HepG2 (cell line): ENCODE measurements around the gene ZER1. TPM values are rescaled to one million over a fixed set of nuclear protein-coding genes. Genes with fewer than 3 reads are reported as not detected.

Experiments used
- ATAC-seq: fragments of 200-7000 bp; cut with Tn5 transposase; 3 replicates; pipeline ENCODE4 v1.9.1; 2020; ENCODE audit warnings: mild to moderate bottlenecking, moderate library complexity
- BruUV-seq: library from RNA; stranded (reverse); fragments of 400-500 nt; replicated peaks from 2 replicates; lab custom pipeline; 2021; lab: Mats Ljungman, UMichigan
- CTCF ChIA-PET: fragments of 300-600 bp; formaldehyde crosslinking; extraction: SDS; loops from one replicate; lab custom pipeline; 2021; ENCODE audit warnings: low total read pairs, inconsistent platforms, low intra/inter-chr PET ratio; lab: Yijun Ruan, JAX
- POLR2A ChIA-PET: fragments of 350-600 bp; sonication (Branson Sonifier 250); formaldehyde crosslinking; loops from one replicate; lab custom pipeline; 2020; ENCODE audit warnings: antibody characterized with exemption, inconsistent platforms; lab: Yijun Ruan, JAX
- DNase-seq: peaks from one replicate; pipeline ENCODE4 v3.0.0-alpha.2; 2015; ENCODE audit warnings: low spot score
- FAIRE-seq: peaks from 3 replicates; lab custom pipeline; 2011; peaks lifted over from hg19 to GRCh38; lab: Jason Lieb, UNC
- H2AFZ ChIP-seq: one replicate; pipeline ENCODE4 v1.6.1; 2011; ENCODE audit warnings: low read length, inconsistent platforms
- H3K27ac ChIP-seq: fragments of 300-600 bp; 3 replicates; pipeline ENCODE4 v1.8.0; 2011; ENCODE audit warnings: mixed run types, mild to moderate bottlenecking, mixed read lengths, low read length, inconsistent platforms; ENCODE audit not compliant: insufficient read depth; ENCODE audit errors: extremely low read length
- H3K27me3 ChIP-seq, 2 experiments: fragments of 200-600 bp in 1 of 2; 2 replicates in 1 of 2; 3 replicates in 1 of 2; pipeline versions ENCODE4 v1.6.0 to v1.8.0; 2011; ENCODE audit warnings: low read length in 2 of 2, mild to moderate bottlenecking in 2 of 2, moderate library complexity in 2 of 2, inconsistent platforms in 1 of 2; ENCODE audit not compliant: insufficient read depth in 2 of 2, control insufficient read depth in 1 of 2
- H3K36me3 ChIP-seq, 2 experiments: fragments of 200-600 bp in 1 of 2; replicated peaks in 1 of 2; 2 replicates in 1 of 2; 3 replicates in 1 of 2; pipeline versions ENCODE4 v1.5.1 to v1.8.0; 2011; ENCODE audit warnings: low read length in 2 of 2, inconsistent platforms in 1 of 2; ENCODE audit not compliant: insufficient read depth in 2 of 2, control insufficient read depth in 1 of 2
- H3K4me1 ChIP-seq: 2 replicates; pipeline ENCODE4 v1.5.1; 2012; ENCODE audit warnings: low read length, inconsistent platforms; ENCODE audit not compliant: insufficient read depth
- H3K4me2 ChIP-seq: 2 replicates; pipeline ENCODE4 v1.6.0; 2011; ENCODE audit warnings: low read depth, low read length, inconsistent platforms
- H3K4me3 ChIP-seq, 3 experiments: fragments of 200-600 bp in 1 of 3; sonication (generic), shearing (Covaris generic) in 1 of 3; replicated peaks in 1 of 3; 2 replicates each; pipeline ENCODE4 v1.5.1; 2011 to 2016; ENCODE audit warnings: low read length in 3 of 3, inconsistent platforms in 2 of 3, low read depth in 2 of 3, mild to moderate bottlenecking in 2 of 3, control low read depth in 1 of 3, mixed read lengths in 1 of 3; ENCODE audit not compliant: insufficient read depth in 1 of 3
- H3K79me2 ChIP-seq: one replicate; pipeline ENCODE4 v1.6.1; 2011; ENCODE audit warnings: low read length, inconsistent platforms; ENCODE audit not compliant: insufficient read depth
- H3K9ac ChIP-seq: 2 replicates; pipeline ENCODE4 v1.6.0; 2011; ENCODE audit warnings: mild to moderate bottlenecking, low read depth, low read length, inconsistent platforms; ENCODE audit not compliant: insufficient read depth
- H3K9me3 ChIP-seq: 2 replicates; pipeline ENCODE4 v1.5.1; 2012; ENCODE audit warnings: mild to moderate bottlenecking, low read length
- H4K20me1 ChIP-seq: 2 replicates; pipeline ENCODE4 v1.6.0; 2011; ENCODE audit warnings: inconsistent platforms, mild to moderate bottlenecking, low read length, moderate library complexity; ENCODE audit not compliant: insufficient read depth
- REXO4 ChIP-seq: sonication (generic); formaldehyde crosslinking; IDR thresholded peaks from 2 replicates; pipeline ENCODE4 v1.8.0; 2022; ENCODE audit warnings: missing genetic modification reagents, mild to moderate bottlenecking, borderline replicate concordance
- THAP8 ChIP-seq: sonication (generic); formaldehyde crosslinking; IDR thresholded peaks from 2 replicates; pipeline ENCODE4 v1.5.1; 2020; ENCODE audit warnings: missing genetic modification reagents, mild to moderate bottlenecking, borderline replicate concordance
- ZNF10 ChIP-seq: sonication (generic); formaldehyde crosslinking; IDR thresholded peaks from 2 replicates; pipeline ENCODE4 v1.4.0; 2020; ENCODE audit warnings: mild to moderate bottlenecking, low read depth, missing genetic modification reagents, borderline replicate concordance
- ZNF18 ChIP-seq: sonication (generic); formaldehyde crosslinking; IDR thresholded peaks from 2 replicates; pipeline ENCODE4 v1.8.0; 2022; ENCODE audit warnings: mild to moderate bottlenecking, missing genetic modification reagents; ENCODE audit not compliant: insufficient replicate concordance
- ZNF614 ChIP-seq: IDR thresholded peaks from 2 replicates; pipeline ENCODE4 v1.6.1; 2018; ENCODE audit warnings: missing biosample characterization, missing genetic modification reagents, inconsistent platforms, borderline replicate concordance
- ZNF792 ChIP-seq: IDR thresholded peaks from 2 replicates; pipeline ENCODE4 v1.6.1; 2016
- WGBS: methylation state at CpG from one replicate; pipeline ENCODE4 v1.1.6; 2017; ENCODE audit warnings: low lambda C conversion rate; 5-methylcytosine and 5-hydroxymethylcytosine counted together
- in situ Hi-C: cut with HindIII; loops from 2 replicates; pipeline ENCODE4 v1.10.0; 2017; ENCODE audit warnings: low pct_unique_long_range_greater_than_20kb; ENCODE audit not compliant: extremely low pct_ligation_motif_present
- intact Hi-C: fragments of 100-400 bp; cut with micrococcal nuclease; formaldehyde crosslinking; loops from one replicate; pipeline ENCODE4 v1.10.0; 2022; ENCODE audit not compliant: unreplicated experiment
- polyA plus RNA-seq, 8 experiments: library from polyadenylated mRNA; depleted of rRNA in 3 of 8; stranded (reverse) in 7 of 8; unstranded in 1 of 8; fragments of >200 nt; fragmentation: Illumina TruSeq in 4 of 8; extraction: Trizol in 4 of 8; gene quantifications; 2 replicates each; pipeline versions ENCODE4 v1.2.1 to v1.2.3, GENCODE V29; 2011 to 2016; ENCODE audit warnings: low read depth in 4 of 8, missing spikeins in 1 of 8, mixed read lengths in 1 of 8; ENCODE audit not compliant: insufficient read depth in 1 of 8
- total RNA-seq, 5 experiments: library from RNA; depleted of rRNA; stranded (reverse); fragments of >200 nt; fragmentation: Illumina TruSeq; extraction: Trizol; gene quantifications; 2 replicates each; pipeline ENCODE4 v1.2.3, GENCODE V29; 2016; ENCODE audit warnings: low read depth in 1 of 5
- TF ChIP-seq, protein P1 (sequence below), 2 experiments: sonication (generic) in 1 of 2; formaldehyde crosslinking in 1 of 2; IDR thresholded peaks; 2 replicates each; pipeline versions ENCODE4 v1.5.1 to v1.6.1; 2011 to 2020; ENCODE audit warnings: borderline replicate concordance in 1 of 2, low read depth in 1 of 2, low read length in 1 of 2, mild to moderate bottlenecking in 1 of 2, missing genetic modification reagents in 1 of 2, moderate library complexity in 1 of 2
- TF ChIP-seq, protein P2 (sequence below), 2 experiments: IDR thresholded peaks; 2 replicates each; pipeline ENCODE4 v1.6.1; 2011 to 2012; ENCODE audit warnings: low read length in 2 of 2, borderline replicate concordance in 1 of 2, low read depth in 1 of 2, mild to moderate bottlenecking in 1 of 2, moderate library complexity in 1 of 2

The ZER1 gene
- total and polyA plus RNA-seq, 2 of the 13 experiments (the other 11 are each of a cell fraction or from before 2014, with no cell fraction given), result 7.7 to 40.0 TPM

DNA sequence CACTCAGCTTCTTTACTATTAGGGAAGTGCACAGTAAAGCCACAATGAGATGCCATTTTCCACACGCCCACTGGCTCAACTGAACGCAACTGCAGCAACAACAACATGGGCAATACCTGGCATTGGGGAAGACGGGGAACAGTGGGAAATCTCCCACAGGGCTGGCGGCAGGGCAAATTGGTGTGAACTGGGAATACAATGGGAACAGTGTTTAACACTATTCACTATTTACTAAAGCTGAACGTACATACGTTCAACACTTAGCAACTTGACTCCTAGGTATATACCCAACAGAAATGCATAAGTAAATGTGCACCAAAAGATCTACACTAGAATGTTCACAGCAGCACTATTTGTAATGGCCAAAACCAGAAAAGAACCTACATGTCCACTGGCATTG lies 14.1 kb downstream of the ZER1 start:
- Histone ChIP-seq H3K9me3 (no peaks in the 10 kb centered on the region), H3K4me3 (no peak overlapping the region), H3K27me3 (no peaks in the 10 kb centered on the region)
- TF ChIP-seq THAP8 (CRISPR knock-in tag) (no peak), ZNF18 (CRISPR knock-in tag) (peak; percentile 96)
- TF ChIP-seq, all 625 proteins: peak for 1
- Histone ChIP-seq H3K4me1 (peaks cover 20% of the 10 kb centered on the region), H2AFZ (no peak overlapping the region), H3K36me3 (peaks cover 5 to 9% of the 10 kb centered on the region in 2 experiments; a peak in 3 of 5 replicates), H4K20me1 (no peaks in the 10 kb centered on the region), H3K9ac (no peak overlapping the region), H3K79me2 (no peaks in the 10 kb centered on the region), H3K27ac (no peak overlapping the region), H3K4me2 (no peak overlapping the region)
- FAIRE-seq (no peak), ATAC-seq (no peak), DNase-seq (no peak)
- ChIA-PET CTCF (no interaction called here), POLR2A (no interaction called here)
- in situ Hi-C loops, result no loop called here
- WGBS, result 70% methylated on average over 6 of the region's 6 CpGs
- BruUV-seq, result no TSS peak
- intact Hi-C loops, result no loop called here

DNA sequence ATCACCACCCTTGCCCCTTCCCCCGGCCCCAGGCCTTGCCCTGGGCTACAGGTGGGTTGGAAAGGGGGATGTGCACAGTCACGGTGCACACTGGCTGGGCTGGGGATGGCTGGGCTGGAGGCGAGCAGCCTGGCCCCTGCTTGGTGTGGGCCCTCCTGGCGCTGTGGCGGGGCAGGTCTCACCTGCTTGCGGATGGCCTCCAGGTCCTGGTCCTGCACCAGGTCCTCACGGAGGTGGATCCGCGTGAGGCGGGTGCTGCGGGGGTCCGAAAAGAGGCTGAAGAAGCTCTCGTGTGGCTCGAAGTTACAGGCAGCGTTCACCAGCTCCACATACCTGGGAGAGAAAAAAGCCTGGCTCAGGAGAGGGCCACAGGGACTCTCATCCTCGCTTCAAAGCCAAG lies 18.1 kb downstream of the ZER1 start:
- Histone ChIP-seq H3K79me2 (no peaks in the 10 kb centered on the region), H2AFZ (no peak overlapping the region), H3K36me3 (peaks cover 10 to 18% of the 10 kb centered on the region in 2 experiments; a peak in 4 of 5 replicates), H3K4me2 (no peak overlapping the region), H3K9ac (no peak overlapping the region), H4K20me1 (no peaks in the 10 kb centered on the region), H3K4me1 (peaks cover 10% of the 10 kb centered on the region; the same call in 1 of the 2 replicates), H3K4me3 (no peak overlapping the region), H3K9me3 (no peaks in the 10 kb centered on the region), H3K27ac (no peak overlapping the region), H3K27me3 (no peaks in the 10 kb centered on the region)
- WGBS, result 89% methylated on average over 4 of the region's 16 CpGs
- no peak for ATAC-seq
- BruUV-seq, result no TSS peak
- intact Hi-C loops (no loop called here), in situ Hi-C loops (no loop called here)
- TF ChIP-seq, protein P1, sequence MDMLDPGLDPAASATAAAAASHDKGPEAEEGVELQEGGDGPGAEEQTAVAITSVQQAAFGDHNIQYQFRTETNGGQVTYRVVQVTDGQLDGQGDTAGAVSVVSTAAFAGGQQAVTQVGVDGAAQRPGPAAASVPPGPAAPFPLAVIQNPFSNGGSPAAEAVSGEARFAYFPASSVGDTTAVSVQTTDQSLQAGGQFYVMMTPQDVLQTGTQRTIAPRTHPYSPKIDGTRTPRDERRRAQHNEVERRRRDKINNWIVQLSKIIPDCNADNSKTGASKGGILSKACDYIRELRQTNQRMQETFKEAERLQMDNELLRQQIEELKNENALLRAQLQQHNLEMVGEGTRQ (IDR thresholded peaks at IDR 0.05; ENCODE audit: low read depth, low read length), result no peak
- TF ChIP-seq, protein P1 (CRISPR knock-in tag; IDR thresholded peaks at IDR 0.05; ENCODE audit: borderline replicate concordance), result no peak
- TF ChIP-seq, protein P2, sequence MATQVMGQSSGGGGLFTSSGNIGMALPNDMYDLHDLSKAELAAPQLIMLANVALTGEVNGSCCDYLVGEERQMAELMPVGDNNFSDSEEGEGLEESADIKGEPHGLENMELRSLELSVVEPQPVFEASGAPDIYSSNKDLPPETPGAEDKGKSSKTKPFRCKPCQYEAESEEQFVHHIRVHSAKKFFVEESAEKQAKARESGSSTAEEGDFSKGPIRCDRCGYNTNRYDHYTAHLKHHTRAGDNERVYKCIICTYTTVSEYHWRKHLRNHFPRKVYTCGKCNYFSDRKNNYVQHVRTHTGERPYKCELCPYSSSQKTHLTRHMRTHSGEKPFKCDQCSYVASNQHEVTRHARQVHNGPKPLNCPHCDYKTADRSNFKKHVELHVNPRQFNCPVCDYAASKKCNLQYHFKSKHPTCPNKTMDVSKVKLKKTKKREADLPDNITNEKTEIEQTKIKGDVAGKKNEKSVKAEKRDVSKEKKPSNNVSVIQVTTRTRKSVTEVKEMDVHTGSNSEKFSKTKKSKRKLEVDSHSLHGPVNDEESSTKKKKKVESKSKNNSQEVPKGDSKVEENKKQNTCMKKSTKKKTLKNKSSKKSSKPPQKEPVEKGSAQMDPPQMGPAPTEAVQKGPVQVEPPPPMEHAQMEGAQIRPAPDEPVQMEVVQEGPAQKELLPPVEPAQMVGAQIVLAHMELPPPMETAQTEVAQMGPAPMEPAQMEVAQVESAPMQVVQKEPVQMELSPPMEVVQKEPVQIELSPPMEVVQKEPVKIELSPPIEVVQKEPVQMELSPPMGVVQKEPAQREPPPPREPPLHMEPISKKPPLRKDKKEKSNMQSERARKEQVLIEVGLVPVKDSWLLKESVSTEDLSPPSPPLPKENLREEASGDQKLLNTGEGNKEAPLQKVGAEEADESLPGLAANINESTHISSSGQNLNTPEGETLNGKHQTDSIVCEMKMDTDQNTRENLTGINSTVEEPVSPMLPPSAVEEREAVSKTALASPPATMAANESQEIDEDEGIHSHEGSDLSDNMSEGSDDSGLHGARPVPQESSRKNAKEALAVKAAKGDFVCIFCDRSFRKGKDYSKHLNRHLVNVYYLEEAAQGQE (IDR thresholded peaks at IDR 0.05; ENCODE audit: borderline replicate concordance in 1 of 2, low read depth in 1 of 2, low read length in 2 of 2), result no peak
- TF ChIP-seq REXO4 (CRISPR knock-in tag) (no peak), ZNF614 (CRISPR knock-in tag) (no peak), ZNF10 (CRISPR knock-in tag) (no peak), ZNF792 (CRISPR knock-in tag) (no peak)
- ChIA-PET CTCF (no interaction called here), POLR2A (no interaction called here)
- FAIRE-seq, result no peak
- no peak for DNase-seq
